Measurements from ENCODE around the gene BAHCC1. TPM values are rescaled to one million over a fixed set of nuclear protein-coding genes. Genes with fewer than 3 reads are reported as not detected.
A peak's percentile ranks its signal among the peaks of the same experiment; 100 is the strongest.

BAHCC1 gene
- total and polyA plus RNA-seq, 2 donors (not counting 3 experiments of a cell fraction or from before 2014, with no cell fraction given) = 4.7 to 11.6 TPM

GRCh38 chr17:81420769-81421462 is 25.7 kb downstream of the BAHCC1 start:
- dilution Hi-C loops (cut with MboI; ENCODE audit: extremely low pct_ligation_motif_present, low sequenced_read_pairs) (no loop called here), intact Hi-C loops (cut with micrococcal nuclease) (no loop called here)
- ChIA-PET CTCF (interaction anchor here (1.5 kb wide), 2 partner anchors 9 to 19 kb away, joined by 3 to 4 read pairs; no protein-coding TSS in a partner anchor), POLR2A (no interaction called here)
- Histone ChIP-seq H3K36me3 (ENCODE audit: control insufficient read depth in 2 of 2, extremely low read depth in 1 of 2, insufficient read depth in 2 of 2, low read length in 2 of 2) (no peaks in the 10 kb centered on the region), H3K4me3 (replicated peaks in 1 of 3; ENCODE audit: insufficient read depth in 1 of 3, low read depth in 1 of 3, low read length in 3 of 3) (no peak overlapping the region), H3K79me2 (ENCODE audit: control insufficient read depth, insufficient read depth, low read length) (no peaks in the 10 kb centered on the region), H2AFZ (ENCODE audit: low read depth, low read length) (no peak overlapping the region), H4K20me1 (replicated peaks; ENCODE audit: control insufficient read depth, extremely low read depth, insufficient read depth, low read length) (no peaks in the 10 kb centered on the region), H3K4me2 (ENCODE audit: insufficient read depth, low read length) (no peak overlapping the region), H3K4me1 (ENCODE audit: control insufficient read depth, extremely low read depth, insufficient read depth, low read length) (peaks cover 27% of the 10 kb centered on the region), H3K9ac (replicated peaks; ENCODE audit: extremely low read depth, insufficient read depth, low read length) (no peak overlapping the region), H3K27ac (ENCODE audit: insufficient read depth, low read depth, low read length) (no peak overlapping the region), H3K27me3 (ENCODE audit: control insufficient read depth in 2 of 2, insufficient read depth in 2 of 2, low read length in 2 of 2) (no peaks in the 10 kb centered on the region), H3K9me3 (replicated peaks; ENCODE audit: control insufficient read depth, insufficient read depth, low read length) (no peaks in the 10 kb centered on the region), H3K9me1 (replicated peaks; ENCODE audit: control insufficient read depth, extremely low read depth, insufficient read depth, low read length) (no peaks in the 10 kb centered on the region)
- FAIRE-seq (no peak), DNase-seq (ENCODE audit: low read depth, low spot score) (peak; percentile 23)
- no TSS peak for BruUV-seq (replicated peaks)
- TF ChIP-seq GATA2 (IDR thresholded peaks at IDR 0.05; ENCODE audit: insufficient read depth, insufficient read length, low read depth, low read length) (no peak), CTCF (IDR thresholded peaks at IDR 0.05; ENCODE audit: extremely low read depth in 1 of 2, insufficient read depth in 1 of 2, low read depth in 1 of 2, low read length in 2 of 2) (no peak), MYC (IDR thresholded peaks at IDR 0.05; ENCODE audit: low read depth, low read length) (no peak), POLR2AphosphoS5 (IDR thresholded peaks at IDR 0.05; ENCODE audit: insufficient read depth, low read depth, low read length) (no peak), FOS (IDR thresholded peaks at IDR 0.05; ENCODE audit: borderline replicate concordance, insufficient read depth, low read length) (no peak), MAX (IDR thresholded peaks at IDR 0.05; ENCODE audit: insufficient read depth, insufficient read length) (no peak), POLR2A (IDR thresholded peaks at IDR 0.05; ENCODE audit: low read depth, low read length) (no peak), JUN (IDR thresholded peaks at IDR 0.05; ENCODE audit: borderline replicate concordance, insufficient read depth, insufficient read length, low read depth) (no peak), EZH2 (IDR thresholded peaks at IDR 0.05; ENCODE audit: borderline replicate concordance, low read depth, low read length, severe bottlenecking) (no peak)

Data from endothelial cell of umbilical vein (primary cell).